HG02973 (cell line): ENCODE data around the gene LTB4R.
A peak's percentile ranks its signal among the peaks of the same experiment; 100 is the strongest.

Experiments
- ATAC-seq: cut with Tn5 transposase; IDR thresholded peaks from one replicate; pipeline ENCODE4 v1.9.1; 2021; ENCODE audit warnings: moderate library complexity; ENCODE audit not compliant: unreplicated experiment

LTB4R gene

GRCh38 chr14:24277606-24278321, 33.5 kb upstream of the LTB4R start:
- no peak for ATAC-seq

GRCh38 chr14:24278424-24278823, 32.9 kb upstream of the LTB4R start:
- ATAC-seq = no peak

- no peak for ATAC-seq
Observed at GRCh38 chr14:24279301-24280186, 31.8 kb upstream of the LTB4R start.

DNA sequence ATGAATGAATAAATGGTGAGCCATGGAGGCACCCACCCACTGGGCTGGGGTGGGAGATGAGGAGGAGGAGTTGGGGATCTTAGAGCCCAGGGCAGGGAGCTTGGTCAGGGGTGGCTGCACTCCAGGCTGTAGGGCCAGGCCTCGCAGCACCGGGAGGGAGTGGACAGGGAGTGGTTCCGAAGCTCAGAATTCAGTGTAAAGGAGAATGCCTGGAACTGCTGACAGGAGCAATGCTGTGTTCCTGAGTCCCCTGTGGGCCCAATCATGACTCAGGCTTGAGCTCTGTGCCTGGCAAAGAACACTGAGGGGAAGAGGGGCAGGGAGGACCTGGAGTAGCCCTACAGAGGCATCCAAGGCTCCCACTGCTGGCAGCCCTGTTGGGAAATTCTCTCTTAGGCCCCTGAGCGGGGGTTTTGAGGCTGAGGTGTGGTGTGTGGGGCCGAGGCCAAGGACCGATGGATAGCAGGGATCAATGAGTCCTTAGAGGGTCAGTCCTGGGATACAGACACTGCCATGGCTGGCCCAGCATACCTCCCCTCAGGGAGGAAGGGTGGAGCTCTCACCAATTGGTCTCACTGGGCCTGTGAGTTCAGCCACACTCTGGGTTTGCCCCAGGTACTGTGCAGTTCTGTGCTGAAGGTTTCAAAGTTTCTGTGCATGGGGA, 30.4 kb upstream of the LTB4R start:
- ATAC-seq = no peak

DNA sequence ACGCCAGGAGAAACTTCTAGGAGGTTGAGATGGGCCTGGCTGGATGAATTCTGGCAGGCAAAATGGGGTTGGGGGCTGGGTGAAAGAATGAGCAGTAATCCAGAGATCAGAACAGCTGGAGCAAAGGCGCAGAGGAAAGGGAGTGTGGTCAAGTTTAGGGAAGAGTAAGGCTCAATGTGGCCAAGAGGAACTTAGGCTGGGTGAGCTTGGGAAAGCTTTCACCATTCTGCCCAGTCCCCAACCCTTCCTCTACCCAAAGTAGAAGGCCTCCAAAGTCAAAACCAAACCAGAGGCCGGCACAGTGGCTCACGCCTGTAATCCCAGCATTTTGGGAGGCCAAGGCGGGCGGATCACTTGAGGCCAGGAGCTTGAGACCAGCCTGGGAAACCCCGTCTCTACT, 29.7 kb upstream of the LTB4R start:
- no peak for ATAC-seq

GRCh38 chr14:24282736-24283135, 28.6 kb upstream of the LTB4R start:
- no peak for ATAC-seq

DNA sequence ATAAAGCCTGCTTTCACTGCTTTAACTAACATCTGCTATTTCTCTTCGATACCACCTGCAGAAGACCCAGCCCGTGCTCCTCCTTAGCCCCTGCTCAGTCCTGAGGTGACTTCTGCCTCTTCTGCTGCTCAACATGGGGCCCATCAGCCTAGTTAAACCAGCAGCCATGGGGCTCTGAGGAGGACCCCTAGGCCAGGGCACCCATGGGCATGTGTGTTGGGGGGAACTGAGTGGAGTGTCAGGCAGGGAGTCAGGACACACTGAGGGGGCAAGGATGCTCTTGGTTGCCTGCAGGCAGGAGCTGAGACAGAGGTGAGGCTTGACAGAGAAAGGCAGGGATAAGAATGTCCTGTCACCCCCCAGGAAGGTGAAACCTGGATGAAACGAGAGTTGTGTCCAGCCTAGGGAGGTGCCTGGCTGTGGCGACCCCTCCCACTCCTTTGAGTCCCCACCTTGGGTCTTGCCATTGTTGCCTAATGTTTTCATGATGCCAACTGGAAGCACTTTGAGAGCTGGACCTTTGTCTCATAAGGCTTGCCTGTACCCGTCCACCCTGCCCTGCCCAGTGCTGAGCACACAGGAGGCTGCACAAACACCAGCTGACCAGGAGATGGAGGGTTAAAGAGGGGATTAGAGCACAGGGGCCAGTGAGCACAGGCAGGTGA, 27.4 kb upstream of the LTB4R start:
- ATAC-seq = no peak

DNA sequence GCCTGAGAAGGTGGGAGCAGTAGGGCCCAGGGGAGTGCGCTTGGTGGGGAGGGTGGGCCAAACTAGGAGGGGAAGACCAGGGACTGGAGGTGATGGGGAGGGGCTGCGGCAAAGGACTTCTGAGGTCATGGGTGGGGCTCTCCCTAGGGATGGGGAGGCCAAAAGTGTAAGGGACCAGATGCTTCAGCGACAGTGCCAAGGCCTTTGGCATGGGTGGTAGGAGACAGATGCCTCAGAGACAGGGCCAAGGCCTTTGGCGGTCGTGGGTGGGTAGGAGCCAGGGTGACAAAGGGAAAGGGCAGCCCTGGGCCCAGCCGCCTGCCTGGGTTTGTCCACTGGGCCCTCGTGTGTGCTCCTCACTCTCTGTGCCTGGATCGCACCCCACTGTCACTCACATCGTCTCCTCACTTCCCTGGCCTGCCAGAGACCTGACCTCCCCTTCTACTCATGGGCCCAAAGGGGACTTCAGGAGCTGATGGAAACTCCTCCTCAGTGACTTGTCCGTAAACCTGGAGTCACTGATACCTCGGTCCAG, 26.7 kb upstream of the LTB4R start:
- no peak for ATAC-seq

DNA sequence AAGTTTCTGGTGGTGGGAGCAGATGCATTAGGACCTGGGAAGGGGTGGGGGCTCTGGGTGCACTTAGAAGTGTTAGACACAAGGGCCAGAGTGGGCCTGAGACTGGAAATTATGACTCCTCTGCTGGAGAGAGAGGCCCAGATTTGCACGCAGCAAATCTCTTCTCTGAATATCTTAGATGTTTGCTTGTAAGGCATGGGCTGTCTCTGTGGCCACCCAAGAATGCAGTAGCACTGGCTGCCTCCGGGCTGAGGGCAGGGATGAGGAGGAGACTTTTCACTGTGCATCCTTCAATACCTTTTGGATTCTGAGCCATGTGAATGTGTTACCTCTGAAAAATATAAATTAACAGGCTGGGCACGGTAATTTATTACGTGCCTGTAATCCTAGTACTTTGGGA, 26.0 kb upstream of the LTB4R start:
- no peak for ATAC-seq

DNA sequence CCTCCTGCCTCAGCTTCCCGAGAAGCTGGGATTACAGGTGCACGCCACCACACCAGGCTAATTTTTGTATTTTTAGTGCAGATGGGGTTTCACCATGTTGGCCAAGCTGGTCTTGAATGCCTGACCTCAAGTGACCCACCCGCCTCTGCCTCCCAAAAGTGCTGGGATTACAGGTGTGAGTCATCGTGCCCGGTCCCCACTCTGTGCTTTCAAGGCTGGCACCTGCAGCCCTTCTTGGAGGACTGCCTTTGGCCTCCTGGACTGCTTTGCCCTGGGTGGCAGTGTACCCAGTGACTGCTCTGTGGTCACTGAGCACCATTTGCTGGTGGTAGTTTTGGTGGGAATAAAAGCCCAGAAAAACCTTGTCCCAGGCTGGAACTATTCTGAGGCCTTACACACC, 24.3 kb upstream of the LTB4R start:
- ATAC-seq = no peak

DNA sequence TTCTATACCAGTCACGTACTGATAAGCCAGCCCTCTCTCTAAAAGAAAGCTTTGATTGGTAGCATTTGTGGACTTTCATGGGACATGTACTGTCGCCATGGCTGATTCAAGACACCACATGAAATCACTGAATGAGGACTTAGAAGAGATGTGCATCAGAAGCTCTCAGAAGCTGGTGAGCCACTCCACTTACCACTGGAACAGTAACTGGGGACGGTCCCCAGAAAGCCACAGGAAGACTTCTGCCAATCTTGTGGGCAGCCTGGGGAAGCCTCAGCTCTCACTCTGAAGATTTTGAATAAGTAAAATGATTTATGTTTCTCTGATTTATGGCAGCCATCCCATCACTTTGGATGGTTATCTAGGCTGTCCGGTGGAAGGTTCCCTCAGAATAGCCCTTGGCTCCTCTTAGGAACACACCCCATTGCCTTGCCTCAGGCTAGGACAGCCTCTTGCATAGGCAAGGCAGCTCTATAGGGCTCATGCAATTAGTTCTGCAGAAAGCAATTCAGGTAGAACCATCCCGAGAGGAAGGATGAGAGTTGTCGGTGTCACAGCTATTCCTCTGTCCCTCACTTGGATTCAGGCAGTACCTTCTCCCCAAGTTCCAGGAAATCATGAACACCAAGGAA, 21.5 kb upstream of the LTB4R start:
- ATAC-seq = no peak

DNA sequence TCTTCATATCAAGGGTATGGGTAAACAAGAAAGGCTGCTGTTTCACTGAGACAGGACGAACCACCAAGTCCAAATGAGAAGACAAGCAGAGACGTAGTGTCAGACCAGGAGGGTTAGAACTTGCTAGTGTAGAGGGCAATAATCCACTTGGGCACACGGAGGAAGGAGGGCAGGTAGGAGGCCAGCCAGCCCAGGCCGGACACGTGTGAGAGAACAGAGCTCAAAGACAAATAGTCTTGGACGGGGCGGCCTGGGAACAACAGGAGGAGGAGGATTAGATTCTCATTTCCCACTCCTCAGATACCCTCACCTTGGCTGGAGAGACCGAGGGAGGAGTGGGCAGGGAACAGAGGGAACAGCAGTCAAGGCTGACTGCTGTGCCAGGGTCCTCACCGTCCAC, 20.6 kb upstream of the LTB4R start:
- ATAC-seq = no peak

DNA sequence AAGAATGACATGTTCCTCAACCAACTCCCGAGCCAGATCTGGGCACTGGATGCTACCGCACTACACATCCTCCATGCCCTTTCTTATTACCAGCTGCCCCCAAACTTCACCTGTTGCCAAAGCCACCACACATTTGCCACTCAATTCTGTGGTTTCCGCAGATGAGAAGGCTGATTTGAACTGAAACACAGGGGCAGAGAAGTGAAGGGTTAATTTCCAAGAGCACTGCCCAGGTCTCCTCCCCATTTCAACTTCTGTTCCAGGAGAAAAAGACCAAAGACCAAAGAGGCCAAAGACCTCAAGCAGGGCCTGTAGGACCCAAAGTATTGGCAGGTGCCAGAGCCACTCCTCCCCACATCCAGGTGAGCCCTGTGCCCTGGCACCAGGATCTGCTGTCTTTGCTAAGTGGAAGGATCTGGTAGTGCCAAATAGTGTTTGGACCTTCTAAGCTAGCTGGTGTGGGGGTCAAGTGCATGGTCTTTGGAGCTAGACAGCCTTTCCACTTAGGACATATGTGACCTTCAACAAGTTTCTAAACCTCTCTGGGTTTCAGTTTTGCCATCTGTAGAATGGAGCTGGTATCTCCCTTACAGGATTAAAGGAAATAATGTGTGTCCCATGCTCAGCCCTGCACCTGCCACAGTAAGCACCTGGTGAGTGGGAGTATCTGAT, 19.7 kb upstream of the LTB4R start:
- no peak for ATAC-seq

- no peak for ATAC-seq
Observed at GRCh38 chr14:24292118-24292807, 19.0 kb upstream of the LTB4R start.

DNA sequence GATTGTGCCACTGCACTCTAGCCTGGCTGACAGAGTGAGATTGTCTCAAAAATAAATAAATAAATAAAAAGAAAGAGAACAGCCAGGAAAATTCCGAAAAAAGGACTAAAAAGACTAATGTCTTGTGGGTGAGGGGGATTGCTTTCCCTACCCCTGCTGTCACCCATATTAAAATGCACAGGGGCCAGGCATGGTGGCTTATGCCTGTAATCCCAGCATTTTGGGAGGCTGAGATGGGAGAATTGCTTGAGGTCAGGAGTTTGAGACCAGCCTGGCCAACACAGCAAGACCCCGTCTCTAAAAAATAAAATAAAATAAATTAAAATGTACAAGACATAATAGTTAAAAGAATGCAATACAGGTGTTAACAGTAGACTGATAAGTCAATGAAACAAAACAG, 17.8 kb upstream of the LTB4R start:
- no peak for ATAC-seq

DNA sequence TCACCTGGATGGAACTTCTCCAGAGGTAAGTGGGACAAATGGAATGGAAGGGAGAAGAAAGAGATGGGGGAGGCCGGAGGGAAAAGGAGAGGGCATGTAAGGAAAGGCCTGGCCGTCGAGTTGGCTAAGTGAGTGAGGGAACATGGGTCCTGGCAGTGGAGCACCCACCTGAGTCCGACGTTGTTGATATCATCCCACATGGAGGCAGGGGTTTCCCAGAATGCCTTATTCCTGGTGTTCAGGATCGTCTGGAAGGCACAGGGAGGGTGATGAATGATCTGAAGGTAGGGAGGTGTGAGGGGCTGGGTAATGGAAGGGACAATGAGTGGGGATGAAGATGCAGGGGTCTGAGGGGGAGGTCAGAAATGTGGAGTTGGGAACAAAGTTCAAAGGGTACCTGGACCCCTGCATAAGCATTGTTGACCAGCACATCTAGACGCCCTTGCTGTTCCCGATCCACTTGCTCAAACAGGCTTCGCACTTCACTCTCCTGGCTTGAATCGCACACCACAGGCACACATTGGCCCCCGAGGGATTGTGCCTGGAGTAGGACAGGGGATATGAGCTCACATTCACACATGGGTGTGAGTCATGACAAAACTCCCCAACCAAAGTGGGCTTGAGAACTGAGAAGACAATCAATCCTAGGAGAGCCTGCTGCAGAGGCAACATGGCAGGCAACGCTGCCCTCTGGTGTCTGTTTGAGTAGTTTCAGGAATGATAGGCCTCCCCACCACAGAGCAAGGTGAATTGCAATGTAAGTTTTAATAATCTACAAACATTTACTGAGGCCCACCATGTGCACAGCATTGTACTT, 14.8 kb upstream of the LTB4R start:
- ATAC-seq = peak; percentile 44

DNA sequence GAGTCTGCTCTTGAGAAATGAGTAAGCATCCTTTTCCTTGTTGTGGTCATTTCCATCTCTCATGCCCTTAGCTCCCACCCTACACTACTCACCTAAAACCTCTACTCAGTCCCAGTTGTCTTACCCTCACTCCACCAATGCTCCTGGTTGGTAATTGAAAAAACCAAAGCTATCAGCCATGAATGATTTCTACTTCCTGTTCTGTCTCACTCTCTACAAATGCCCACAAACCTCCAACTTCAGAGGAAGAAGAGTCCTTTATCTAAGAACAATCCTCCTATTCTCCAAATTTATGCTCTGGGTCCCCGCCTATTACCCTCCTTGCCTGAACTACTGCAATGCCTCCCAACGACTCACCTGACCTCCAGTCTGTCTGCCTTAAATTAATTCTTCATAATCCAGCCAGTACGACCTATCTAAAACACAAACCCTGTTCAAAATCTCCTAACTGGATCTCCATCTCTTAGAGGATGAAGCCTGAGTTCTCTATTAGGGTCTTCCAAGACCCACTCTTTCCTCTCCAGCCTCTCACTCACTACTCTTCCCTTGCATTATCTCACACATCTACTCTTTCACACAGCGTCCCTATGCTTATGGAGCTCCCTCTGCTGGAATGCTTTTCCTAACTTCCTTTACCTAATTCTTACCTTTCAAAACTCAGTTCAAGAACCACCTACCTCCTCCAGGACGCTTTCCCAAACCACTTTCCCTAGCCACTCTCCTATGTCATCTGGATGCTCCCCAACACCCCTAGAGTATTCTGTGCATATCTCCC, 13.9 kb upstream of the LTB4R start:
- ATAC-seq = no peak

DNA sequence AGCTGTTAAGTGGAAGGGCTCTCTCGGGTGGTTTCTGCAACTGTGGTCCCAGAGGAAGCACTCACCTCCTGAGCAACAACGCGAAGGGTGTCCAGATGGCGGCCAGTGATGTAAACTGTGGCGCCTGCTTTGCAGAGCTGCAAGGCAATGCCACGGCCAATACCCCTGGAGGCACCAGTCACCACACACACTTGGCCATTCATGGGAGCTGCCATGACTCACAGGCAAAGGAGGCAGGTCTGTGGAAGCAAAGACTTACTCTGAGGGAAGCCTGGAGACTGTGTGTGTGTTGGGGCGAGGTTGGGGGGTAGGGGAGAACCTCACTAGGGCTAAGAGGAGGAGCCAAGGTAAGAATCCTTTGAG, 12.4 kb upstream of the LTB4R start:
- no peak for ATAC-seq
